ENCODE measurements around the gene VAV2. TPM values are rescaled to one million over a fixed set of nuclear protein-coding genes. Genes with fewer than 3 reads are reported as not detected.

Gene VAV2
- total and polyA plus RNA-seq, 4 donors, result 13.0 to 28.2 (median 16.3) TPM

DNA sequence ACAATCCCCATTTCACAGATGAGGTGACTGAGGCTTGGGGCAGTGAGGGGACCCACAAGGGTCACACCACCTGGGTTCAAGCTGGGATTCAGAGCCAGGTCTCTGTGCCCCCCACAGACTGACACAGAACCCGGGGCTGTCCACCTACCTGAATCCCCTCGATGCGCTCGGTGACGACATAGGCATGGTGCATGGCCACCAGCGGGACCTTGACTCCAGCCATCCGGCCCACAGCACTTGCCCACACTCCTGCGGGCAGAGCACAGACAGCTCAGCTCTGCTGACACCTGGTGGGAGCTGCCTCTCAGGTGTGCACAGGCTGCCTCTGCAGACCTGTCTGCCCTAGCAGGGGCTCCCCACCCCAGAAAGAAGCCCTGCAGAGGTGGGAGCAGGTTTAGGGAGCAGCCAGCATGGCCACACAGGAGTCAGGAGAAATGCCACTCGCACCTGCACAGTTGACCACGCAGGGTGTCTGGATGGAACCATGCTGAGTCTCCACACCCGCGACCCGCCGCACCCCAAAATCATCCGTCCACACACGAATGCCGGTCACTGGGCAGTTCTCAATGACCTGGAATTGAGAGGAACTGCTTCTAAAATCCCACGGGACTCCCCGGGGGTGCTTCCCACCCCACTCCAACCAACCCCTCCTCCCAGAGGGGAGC, 262.4 kb downstream of the VAV2 start:
- DNase-seq (no peak), ATAC-seq (ENCODE audit: insufficient read depth, low FRiP score) (no peak)
- H3K9ac ChIP-seq (ENCODE audit: insufficient read depth in 1 of 2, low read length in 2 of 2), result no peak overlapping the region
- no peaks in the 10 kb centered on the region for H3K4me1 ChIP-seq (ENCODE audit: control insufficient read depth in 5 of 5, insufficient read depth in 5 of 5, low read length in 5 of 5)
- no peak overlapping the region for H3K4me3 ChIP-seq
- H3K27ac ChIP-seq (ENCODE audit: low read depth in 1 of 2, low read length in 1 of 2), result no peak overlapping the region
- H3K27me3 ChIP-seq (ENCODE audit: control insufficient read depth in 3 of 3, insufficient read depth in 3 of 3, low read length in 2 of 3), result no peaks in the 10 kb centered on the region
- H3K9me3 ChIP-seq (ENCODE audit: control insufficient read depth in 4 of 4, insufficient read depth in 3 of 4, low read length in 3 of 4), result no peaks in the 10 kb centered on the region
- H3K36me3 ChIP-seq (ENCODE audit: control insufficient read depth in 4 of 4, insufficient read depth in 4 of 4, low read length in 4 of 4), result no peaks in the 10 kb centered on the region
- 86 to 92% methylated on average over 19 of the region's 19 CpGs for WGBS, 2 donors
- TF ChIP-seq, protein P1, sequence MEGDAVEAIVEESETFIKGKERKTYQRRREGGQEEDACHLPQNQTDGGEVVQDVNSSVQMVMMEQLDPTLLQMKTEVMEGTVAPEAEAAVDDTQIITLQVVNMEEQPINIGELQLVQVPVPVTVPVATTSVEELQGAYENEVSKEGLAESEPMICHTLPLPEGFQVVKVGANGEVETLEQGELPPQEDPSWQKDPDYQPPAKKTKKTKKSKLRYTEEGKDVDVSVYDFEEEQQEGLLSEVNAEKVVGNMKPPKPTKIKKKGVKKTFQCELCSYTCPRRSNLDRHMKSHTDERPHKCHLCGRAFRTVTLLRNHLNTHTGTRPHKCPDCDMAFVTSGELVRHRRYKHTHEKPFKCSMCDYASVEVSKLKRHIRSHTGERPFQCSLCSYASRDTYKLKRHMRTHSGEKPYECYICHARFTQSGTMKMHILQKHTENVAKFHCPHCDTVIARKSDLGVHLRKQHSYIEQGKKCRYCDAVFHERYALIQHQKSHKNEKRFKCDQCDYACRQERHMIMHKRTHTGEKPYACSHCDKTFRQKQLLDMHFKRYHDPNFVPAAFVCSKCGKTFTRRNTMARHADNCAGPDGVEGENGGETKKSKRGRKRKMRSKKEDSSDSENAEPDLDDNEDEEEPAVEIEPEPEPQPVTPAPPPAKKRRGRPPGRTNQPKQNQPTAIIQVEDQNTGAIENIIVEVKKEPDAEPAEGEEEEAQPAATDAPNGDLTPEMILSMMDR (IDR thresholded peaks at IDR 0.05; ENCODE audit: control extremely low read depth, extremely low read depth), result no peak

DNA sequence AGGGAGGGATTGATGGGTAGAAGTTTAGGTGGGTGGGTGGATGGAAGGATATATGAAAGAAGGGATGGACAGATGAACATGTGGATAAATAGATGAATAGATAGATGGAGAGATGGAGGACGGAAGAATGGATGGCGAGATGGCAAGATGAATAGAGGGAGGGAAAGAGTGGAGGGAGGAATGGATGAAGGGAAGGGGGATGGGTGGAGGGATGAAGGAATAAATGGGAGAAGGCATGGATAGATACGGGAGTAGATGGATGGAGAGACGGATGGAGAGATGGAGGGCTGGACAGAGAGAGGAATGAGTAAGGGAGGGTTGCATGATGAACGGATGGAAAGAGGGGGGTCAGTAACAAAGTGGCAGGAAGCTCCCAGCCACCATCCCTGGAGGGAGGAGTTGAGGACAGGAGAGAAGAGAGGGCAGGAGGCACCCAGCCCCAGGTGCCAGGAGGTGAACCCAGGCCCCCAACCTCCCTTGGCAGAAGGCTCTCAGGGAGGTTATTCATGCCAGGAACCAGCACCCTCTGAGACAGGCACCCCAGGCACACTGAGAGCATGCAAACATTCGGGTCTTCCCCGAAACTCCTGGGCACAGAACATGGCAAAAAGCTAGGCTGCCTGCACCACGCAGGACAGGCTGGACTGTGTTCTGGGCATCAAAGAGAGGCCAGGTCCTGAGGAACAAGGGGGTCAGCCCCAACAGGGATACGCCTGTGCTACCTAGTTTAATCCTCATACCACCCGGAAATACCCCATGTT, 263.1 kb downstream of the VAV2 start:
- Histone ChIP-seq H3K36me3 (ENCODE audit: control insufficient read depth in 4 of 4, insufficient read depth in 4 of 4, low read length in 4 of 4) (no peaks in the 10 kb centered on the region), H3K9ac (ENCODE audit: insufficient read depth in 1 of 2, low read length in 2 of 2) (no peak overlapping the region), H3K27ac (ENCODE audit: low read depth in 1 of 2, low read length in 1 of 2) (no peak overlapping the region), H3K27me3 (ENCODE audit: control insufficient read depth in 3 of 3, insufficient read depth in 3 of 3, low read length in 2 of 3) (no peaks in the 10 kb centered on the region), H3K4me3 (no peak overlapping the region), H3K9me3 (ENCODE audit: control insufficient read depth in 4 of 4, insufficient read depth in 3 of 4, low read length in 3 of 4) (no peaks in the 10 kb centered on the region), H3K4me1 (ENCODE audit: control insufficient read depth in 5 of 5, insufficient read depth in 5 of 5, low read length in 5 of 5) (no peaks in the 10 kb centered on the region)
- DNase-seq (no peak), ATAC-seq (ENCODE audit: insufficient read depth, low FRiP score) (no peak)
- 79% methylated on average over 10 of the region's 10 CpGs for WGBS, 2 donors
- TF ChIP-seq, protein P1 (IDR thresholded peaks at IDR 0.05; ENCODE audit: control extremely low read depth, extremely low read depth), result no peak

DNA sequence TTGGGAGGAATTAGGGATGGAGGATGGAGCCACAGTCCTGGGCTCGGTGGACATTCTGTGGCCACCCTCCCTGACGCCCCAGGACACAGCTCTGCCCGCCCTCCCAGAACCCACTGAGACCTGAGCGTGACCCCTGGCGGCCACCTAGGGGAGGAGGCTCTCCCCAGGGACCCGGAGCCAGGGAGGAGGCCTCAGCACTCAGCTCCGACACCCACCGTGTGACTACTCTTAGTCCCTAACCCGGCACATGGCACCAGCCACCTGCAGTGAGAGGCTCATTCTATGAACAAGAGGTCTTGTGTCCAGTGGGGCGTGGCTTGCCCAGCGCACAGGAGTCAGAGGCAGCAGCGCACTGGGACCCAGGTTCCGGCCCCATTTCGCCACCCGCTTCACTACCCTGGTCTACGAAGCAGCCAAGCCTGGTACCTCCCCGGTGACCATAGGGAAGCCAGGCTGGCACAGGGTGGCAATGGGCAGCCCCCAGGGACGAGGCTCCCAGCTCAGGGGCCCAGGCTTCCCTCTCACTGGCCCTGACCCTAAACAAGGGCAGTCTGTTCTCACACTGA, 264.2 kb downstream of the VAV2 start:
- DNase-seq (no peak), ATAC-seq (ENCODE audit: insufficient read depth, low FRiP score) (no peak)
- no peaks in the 10 kb centered on the region for H3K9me3 ChIP-seq (ENCODE audit: control insufficient read depth in 4 of 4, insufficient read depth in 3 of 4, low read length in 3 of 4)
- TF ChIP-seq, protein P1 (IDR thresholded peaks at IDR 0.05; ENCODE audit: control extremely low read depth, extremely low read depth), result no peak
- no peaks in the 10 kb centered on the region for H3K4me1 ChIP-seq (ENCODE audit: control insufficient read depth in 5 of 5, insufficient read depth in 5 of 5, low read length in 5 of 5)
- no peaks in the 10 kb centered on the region for H3K36me3 ChIP-seq (ENCODE audit: control insufficient read depth in 4 of 4, insufficient read depth in 4 of 4, low read length in 4 of 4)
- WGBS, 2 donors, result 89 to 94% methylated on average over 14 to 18 of the region's 18 CpGs
- H3K27me3 ChIP-seq (ENCODE audit: control insufficient read depth in 3 of 3, insufficient read depth in 3 of 3, low read length in 2 of 3), result no peaks in the 10 kb centered on the region
- no peak overlapping the region for H3K4me3 ChIP-seq
- no peak overlapping the region for H3K27ac ChIP-seq (ENCODE audit: low read depth in 1 of 2, low read length in 1 of 2)
- H3K9ac ChIP-seq (ENCODE audit: insufficient read depth in 1 of 2, low read length in 2 of 2), result no peak overlapping the region
